Measurements from ENCODE around the gene HSPB9. TPM values are rescaled to one million over a fixed set of nuclear protein-coding genes. Genes with fewer than 3 reads are reported as not detected.

Gene HSPB9
- total RNA-seq, 1 experiment from 2014 or later: 0.54 TPM

DNA sequence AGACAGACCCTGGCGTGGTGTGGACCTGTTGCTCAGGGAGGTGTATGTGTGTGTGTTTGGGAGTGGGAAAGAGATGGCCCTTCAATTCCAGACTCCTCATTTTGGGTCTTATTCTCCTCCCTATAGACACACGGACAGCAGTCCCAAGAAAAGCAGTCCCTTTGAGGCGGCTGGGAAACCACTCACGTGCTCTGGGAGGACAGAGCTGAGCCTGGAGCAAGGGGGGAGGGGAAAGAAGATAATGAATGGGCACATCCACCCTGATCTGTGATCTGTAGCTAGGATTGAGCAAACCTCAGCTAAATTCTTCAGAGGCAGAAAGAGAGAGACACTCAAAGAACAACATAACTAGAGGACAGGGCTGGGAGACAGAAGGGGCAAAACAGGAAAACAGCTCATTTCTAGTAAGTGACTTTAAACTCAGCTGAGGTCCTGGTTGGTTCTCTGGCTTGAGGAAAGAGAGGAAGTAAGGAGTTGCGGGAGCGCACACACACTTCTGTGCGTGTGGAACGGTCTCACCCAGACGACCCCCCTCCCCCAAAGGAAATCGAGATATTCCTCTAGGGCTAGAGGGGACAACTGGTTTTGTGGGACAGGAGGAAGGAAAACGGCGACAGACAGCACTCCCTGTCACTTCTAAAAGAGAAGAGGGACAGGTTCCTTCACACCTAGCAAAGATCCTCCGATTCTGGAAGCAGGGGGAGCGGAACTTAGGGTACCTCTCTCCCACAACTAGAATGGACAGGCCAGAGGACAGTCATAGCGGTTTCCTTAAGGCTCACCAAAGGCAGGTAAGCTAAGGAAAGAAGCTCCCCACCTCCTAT lies 31.5 kb downstream of the HSPB9 start:
- TF ChIP-seq, protein P1, sequence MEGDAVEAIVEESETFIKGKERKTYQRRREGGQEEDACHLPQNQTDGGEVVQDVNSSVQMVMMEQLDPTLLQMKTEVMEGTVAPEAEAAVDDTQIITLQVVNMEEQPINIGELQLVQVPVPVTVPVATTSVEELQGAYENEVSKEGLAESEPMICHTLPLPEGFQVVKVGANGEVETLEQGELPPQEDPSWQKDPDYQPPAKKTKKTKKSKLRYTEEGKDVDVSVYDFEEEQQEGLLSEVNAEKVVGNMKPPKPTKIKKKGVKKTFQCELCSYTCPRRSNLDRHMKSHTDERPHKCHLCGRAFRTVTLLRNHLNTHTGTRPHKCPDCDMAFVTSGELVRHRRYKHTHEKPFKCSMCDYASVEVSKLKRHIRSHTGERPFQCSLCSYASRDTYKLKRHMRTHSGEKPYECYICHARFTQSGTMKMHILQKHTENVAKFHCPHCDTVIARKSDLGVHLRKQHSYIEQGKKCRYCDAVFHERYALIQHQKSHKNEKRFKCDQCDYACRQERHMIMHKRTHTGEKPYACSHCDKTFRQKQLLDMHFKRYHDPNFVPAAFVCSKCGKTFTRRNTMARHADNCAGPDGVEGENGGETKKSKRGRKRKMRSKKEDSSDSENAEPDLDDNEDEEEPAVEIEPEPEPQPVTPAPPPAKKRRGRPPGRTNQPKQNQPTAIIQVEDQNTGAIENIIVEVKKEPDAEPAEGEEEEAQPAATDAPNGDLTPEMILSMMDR (IDR thresholded peaks at IDR 0.05; ENCODE audit: unreplicated experiment): no peak
- TSS peak; percentile 49 for BruUV-seq (replicated peaks)
- Mint-ChIP-seq H3K4me1 (ENCODE audit: low read depth, unreplicated experiment) (peaks cover 24% of the 10 kb centered on the region), H3K9me3 (ENCODE audit: low read depth, unreplicated experiment) (no peaks in the 10 kb centered on the region), H3K4me3 (ENCODE audit: low read depth, unreplicated experiment) (peak overlapping the region; percentile 90), H3K27ac (ENCODE audit: unreplicated experiment) (peak overlapping the region; percentile 90), H3K36me3 (ENCODE audit: insufficient read depth, unreplicated experiment) (peaks cover 28% of the 10 kb centered on the region), H3K27me3 (ENCODE audit: unreplicated experiment) (no peaks in the 10 kb centered on the region)
- CTCF ChIA-PET: interaction anchor here (0.5 to 1.5 kb wide), 7 partner anchors 9 to 34 kb away, joined by 3 to 7 read pairs (median 4); no protein-coding TSS in a partner anchor
- DNase-seq: peak; percentile 23
- intact Hi-C loops (cut with micrococcal nuclease; ENCODE audit: unreplicated experiment): no loop called here

DNA sequence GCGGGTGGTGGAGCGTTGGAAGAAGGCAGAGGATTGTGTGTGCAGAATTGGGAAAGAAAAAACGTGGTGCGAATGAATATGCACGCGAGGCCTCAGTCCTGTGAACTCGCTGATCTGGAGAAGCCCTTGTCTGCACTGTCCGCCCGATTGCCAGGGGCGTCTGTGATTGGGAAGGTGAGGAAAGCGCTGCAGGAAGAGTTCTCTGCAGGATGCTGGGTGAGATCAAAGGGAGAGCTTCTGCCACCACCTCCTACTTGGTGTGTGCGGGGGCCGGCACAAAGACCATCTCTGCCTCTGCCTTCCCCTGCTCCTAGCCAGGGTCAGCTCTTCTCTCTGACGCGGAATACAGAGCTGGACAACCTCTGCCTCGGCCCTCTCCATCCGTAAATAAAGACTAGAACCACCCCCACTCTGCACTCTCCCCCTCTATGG lies 33.0 kb downstream of the HSPB9 start:
- TSS peak; percentile 74 for BruUV-seq (replicated peaks)
- no peak for DNase-seq
- no peak overlapping the region for H3K27ac Mint-ChIP-seq (ENCODE audit: unreplicated experiment)
- H3K27me3 Mint-ChIP-seq (ENCODE audit: unreplicated experiment): no peaks in the 10 kb centered on the region
- TF ChIP-seq, protein P1 (IDR thresholded peaks at IDR 0.05; ENCODE audit: unreplicated experiment): no peak
- peaks cover 28% of the 10 kb centered on the region for H3K36me3 Mint-ChIP-seq (ENCODE audit: insufficient read depth, unreplicated experiment)
- no peaks in the 10 kb centered on the region for H3K9me3 Mint-ChIP-seq (ENCODE audit: low read depth, unreplicated experiment)
- intact Hi-C loops (cut with micrococcal nuclease; ENCODE audit: unreplicated experiment): no loop called here
- peak overlapping the region; percentile 90 for H3K4me3 Mint-ChIP-seq (ENCODE audit: low read depth, unreplicated experiment)
- H3K4me1 Mint-ChIP-seq (ENCODE audit: low read depth, unreplicated experiment): peaks cover 24% of the 10 kb centered on the region
- CTCF ChIA-PET: interaction anchor here (0.7 kb wide), 2 partner anchors 105 to 1552 kb away, joined by 4 to 5 read pairs; no protein-coding TSS in a partner anchor

DNA sequence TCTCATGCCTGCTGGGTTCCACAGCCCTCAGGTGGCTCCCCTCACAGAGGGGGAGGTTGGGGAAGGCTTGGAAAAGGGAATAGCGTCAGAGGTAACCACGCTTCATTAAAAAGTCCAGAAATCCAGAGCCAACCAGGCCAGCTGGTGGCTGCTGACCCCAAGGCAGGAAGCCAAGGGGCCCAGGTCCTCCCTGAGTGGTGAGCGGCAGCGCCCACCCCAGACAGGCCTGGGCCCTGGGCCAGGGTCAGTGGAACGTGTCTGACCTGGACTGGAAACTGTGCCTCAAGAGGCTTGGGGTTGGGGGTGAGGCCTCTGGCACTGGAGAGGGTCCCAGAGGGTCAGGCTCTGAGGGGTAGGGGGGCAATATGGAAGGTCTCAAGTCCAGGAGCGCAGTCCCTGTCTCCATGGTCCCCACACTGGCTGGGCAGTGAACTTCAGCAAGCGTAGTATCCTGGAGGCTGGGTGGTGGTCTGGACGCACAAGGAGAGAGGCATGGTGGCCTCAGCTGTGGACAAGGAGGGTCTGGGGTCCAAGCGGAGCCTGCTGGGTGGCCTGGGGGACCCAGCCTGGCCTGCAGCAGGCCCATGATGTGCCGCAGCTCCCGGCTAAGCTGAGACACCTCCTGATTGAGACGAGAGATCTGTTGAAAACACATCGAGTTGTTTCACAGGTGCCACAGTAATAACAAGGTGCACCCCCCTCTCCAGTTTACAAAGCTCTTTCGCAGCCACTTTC lies 37.4 kb downstream of the HSPB9 start:
- H3K9me3 Mint-ChIP-seq (ENCODE audit: low read depth, unreplicated experiment): no peaks in the 10 kb centered on the region
- H3K27me3 Mint-ChIP-seq (ENCODE audit: unreplicated experiment): no peaks in the 10 kb centered on the region
- CTCF ChIA-PET: interaction anchor here (0.5 to 0.9 kb wide), 2 partner anchors 47 to 370 kb away, joined by 3 to 4 read pairs; no protein-coding TSS in a partner anchor
- no TSS peak for BruUV-seq (replicated peaks)
- no peak for DNase-seq
- H3K4me1 Mint-ChIP-seq (ENCODE audit: low read depth, unreplicated experiment): no peaks in the 10 kb centered on the region
- intact Hi-C loops (cut with micrococcal nuclease; ENCODE audit: unreplicated experiment): no loop called here
- no peak overlapping the region for H3K27ac Mint-ChIP-seq (ENCODE audit: unreplicated experiment)
- H3K36me3 Mint-ChIP-seq (ENCODE audit: insufficient read depth, unreplicated experiment): peaks cover 11% of the 10 kb centered on the region
- no peak overlapping the region for H3K4me3 Mint-ChIP-seq (ENCODE audit: low read depth, unreplicated experiment)
- TF ChIP-seq, protein P1 (IDR thresholded peaks at IDR 0.05; ENCODE audit: unreplicated experiment): no peak

- no peaks in the 10 kb centered on the region for H3K4me1 Mint-ChIP-seq (ENCODE audit: low read depth, unreplicated experiment)
- TF ChIP-seq, protein P1 (IDR thresholded peaks at IDR 0.05; ENCODE audit: unreplicated experiment): no peak
- H3K9me3 Mint-ChIP-seq (ENCODE audit: low read depth, unreplicated experiment): no peaks in the 10 kb centered on the region
- no peak overlapping the region for H3K4me3 Mint-ChIP-seq (ENCODE audit: low read depth, unreplicated experiment)
- BruUV-seq (replicated peaks): no TSS peak
- no peak for DNase-seq
- CTCF ChIA-PET: interaction anchor here (0.5 to 0.9 kb wide), 2 partner anchors 47 to 370 kb away, joined by 3 to 4 read pairs; no protein-coding TSS in a partner anchor
- peaks cover 6% of the 10 kb centered on the region for H3K27me3 Mint-ChIP-seq (ENCODE audit: unreplicated experiment)
- H3K36me3 Mint-ChIP-seq (ENCODE audit: insufficient read depth, unreplicated experiment): peaks cover 6% of the 10 kb centered on the region
- H3K27ac Mint-ChIP-seq (ENCODE audit: unreplicated experiment): no peak overlapping the region
- intact Hi-C loops (cut with micrococcal nuclease; ENCODE audit: unreplicated experiment): no loop called here
Measured at GRCh38 chr17:42160531-42160910, 37.9 kb downstream of the HSPB9 start.

Data from Calu3 (cell line).